ELF-1 (cell line): ENCODE measurements around the gene WDR20.

Source experiments
- DNase-seq: peaks from one replicate; pipeline ENCODE4 v3.0.0-alpha.2; 2016; ENCODE audit warnings: low read depth, low spot score

WDR20 gene

GRCh38 chr14:102219316-102219715, 79.6 kb downstream of the WDR20 start:
- no peak for DNase-seq

- DNase-seq: no peak
These were observed 80.3 kb downstream of the WDR20 start for GRCh38 chr14:102220031-102220430.

DNA sequence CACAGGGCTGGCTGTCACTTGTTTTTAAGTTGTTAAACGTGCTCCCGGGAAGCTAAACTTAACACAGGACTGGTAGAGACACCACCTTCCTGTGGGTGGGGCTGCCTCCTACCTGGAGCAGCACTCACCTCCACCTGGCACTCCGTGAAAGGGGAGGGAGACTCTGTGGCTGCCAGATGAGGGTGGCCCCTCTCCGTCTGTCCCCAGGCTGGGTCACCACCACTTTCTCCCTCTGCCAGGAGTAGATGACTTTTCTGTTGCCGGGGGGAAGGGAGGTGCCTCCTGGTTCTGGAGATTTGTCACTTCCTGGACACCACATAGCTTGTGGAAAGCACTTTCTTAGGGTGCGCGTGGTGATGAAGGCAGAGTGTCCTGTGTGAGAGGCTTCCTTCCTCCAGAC, 81.3 kb downstream of the WDR20 start:
- DNase-seq: no peak

GRCh38 chr14:102222009-102222575, 82.4 kb downstream of the WDR20 start:
- no peak for DNase-seq

DNA sequence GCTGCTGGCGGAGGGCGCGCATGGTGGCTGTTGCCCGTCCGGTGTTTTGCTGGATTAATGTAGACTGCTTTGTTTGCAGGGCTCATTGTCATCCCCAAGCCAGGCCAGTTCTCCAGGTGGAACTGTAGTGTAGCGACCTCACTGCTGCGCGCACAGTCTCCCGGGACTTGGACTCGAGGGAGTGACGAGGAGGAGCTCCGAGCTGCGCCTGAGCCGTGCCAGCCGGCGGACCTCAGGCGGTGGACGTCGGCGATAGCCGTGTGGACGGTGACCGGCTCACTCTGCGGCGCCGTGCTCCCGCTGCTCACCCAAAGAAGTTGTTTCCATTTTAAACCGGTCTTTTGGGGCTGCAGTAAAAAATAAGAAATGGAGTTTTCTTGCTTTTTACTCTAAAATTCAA, 83.1 kb downstream of the WDR20 start:
- no peak for DNase-seq

GRCh38 chr14:102223682-102224081, 84.0 kb downstream of the WDR20 start:
- no peak for DNase-seq

GRCh38 chr14:102225386-102225785, 85.7 kb downstream of the WDR20 start:
- DNase-seq: no peak

DNA sequence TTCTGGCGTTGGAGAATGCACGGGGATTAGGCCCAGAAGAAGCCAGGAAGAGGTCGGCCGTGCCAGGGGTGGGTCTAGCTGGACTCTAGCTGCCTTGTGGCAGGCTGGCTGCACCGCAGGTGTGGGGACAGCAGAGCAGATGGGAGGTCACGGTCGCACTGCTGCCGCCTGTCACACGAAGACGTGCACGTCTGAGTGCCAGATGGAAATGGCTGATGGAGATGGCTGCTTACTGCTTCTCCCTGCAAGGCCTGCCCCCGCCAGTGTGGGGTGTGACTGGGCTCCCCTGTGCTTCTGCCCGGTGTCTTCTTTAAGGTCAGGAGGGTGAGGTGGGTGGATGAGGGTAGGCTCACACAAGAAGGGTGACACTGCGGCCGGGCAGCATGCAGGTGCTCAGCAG, 86.2 kb downstream of the WDR20 start:
- DNase-seq: no peak

- DNase-seq: no peak
These were observed 86.8 kb downstream of the WDR20 start for GRCh38 chr14:102226356-102227125.

DNA sequence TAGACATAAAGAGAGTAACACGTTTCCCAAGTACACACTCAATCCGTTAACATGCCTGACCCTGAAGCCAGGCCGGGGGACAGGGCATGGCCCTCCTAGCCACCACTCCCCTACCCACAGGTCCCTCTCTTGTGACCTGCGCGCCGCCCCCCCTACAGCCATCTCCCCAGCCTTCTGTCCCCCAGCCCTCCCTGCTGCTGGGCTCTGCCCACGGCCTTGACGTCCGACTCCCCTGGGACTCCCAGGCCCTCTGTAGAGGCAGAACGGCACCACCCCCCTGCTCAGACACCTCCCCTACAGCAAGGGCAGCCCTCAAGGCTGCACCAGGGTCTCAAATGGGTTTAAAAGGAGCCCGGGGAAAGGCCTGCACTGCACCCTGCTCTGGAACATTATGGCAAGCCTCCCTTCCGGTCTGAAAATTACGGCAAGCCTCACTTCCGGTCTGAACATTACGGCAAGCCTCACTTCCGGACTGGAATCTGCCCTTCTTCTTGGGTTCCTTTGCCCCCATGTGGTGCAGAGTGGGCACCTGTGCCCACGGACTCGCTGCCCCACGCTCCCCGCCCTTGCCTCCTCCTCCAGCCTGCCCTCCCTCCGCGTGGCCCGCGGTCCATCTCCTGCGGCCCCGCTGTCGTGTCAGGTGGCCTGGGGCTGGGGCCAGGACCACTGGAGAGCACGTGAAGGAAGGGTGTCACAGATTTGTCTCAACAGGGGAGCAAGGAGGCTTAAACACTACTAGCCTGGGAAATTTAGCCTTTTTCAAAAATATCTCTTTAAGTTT, 87.7 kb downstream of the WDR20 start:
- no peak for DNase-seq

GRCh38 chr14:102229071-102229738, 89.5 kb downstream of the WDR20 start:
- no peak for DNase-seq

DNA sequence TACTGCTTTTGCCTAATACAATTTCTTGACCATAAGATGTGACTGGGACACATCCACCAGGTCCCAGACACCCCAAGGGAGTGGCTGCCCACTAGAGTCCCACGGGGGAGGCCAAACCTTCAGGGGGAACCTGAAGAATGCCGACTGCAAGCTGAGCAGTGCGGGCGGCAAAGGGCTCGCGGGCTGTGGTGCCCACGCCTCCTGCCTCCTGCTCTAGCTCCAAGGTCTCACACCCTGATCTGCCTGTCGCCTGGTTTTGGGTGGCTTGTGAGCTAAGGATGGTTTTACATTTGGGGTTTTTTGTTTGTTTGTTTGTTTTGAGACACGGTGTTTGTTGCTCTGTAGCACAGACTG, 90.0 kb downstream of the WDR20 start:
- no peak for DNase-seq

- DNase-seq: no peak
These were observed 90.9 kb downstream of the WDR20 start for GRCh38 chr14:102230481-102231210.

DNA sequence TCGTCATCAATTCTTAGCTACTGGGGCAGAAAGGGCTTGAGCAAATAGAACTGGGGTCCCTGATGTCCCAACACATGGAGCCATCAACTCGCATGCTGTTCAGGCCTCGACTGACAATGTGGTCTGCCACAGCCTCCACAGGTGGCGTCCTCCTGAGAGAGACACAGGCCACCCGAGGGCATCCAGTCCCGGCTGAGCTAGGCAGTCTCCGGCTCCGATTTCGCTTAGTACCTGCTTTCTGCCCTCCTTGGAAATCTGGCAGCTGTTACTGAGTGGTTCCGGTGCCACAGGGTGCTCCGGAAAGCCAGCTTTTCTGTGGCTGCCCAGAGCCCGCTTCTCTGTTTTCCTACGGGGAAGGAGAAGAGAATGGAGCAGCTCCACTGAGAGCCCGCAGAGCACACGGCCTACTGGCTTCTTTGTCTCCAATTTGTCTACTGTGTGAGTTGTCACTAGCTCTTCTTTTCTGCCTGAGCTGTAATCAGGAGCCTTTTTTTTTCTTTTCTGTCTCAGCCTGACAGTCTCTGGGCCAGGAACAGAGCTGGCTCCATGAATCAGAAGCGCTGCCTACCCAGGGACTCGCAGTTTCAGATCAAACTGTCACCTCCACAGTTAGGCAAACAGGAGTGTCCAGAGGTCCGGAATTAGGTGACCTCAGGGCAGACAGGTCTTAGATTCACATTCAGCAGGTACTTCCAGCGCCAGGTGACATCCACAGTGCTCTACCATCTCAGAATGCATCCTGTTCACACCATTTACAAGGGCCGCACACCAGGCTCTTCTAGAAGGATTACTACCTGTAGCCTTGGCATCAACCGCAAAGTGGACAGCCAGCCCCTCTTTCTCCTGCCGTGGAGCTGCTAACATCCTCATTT, 92.0 kb downstream of the WDR20 start:
- DNase-seq: no peak

DNA sequence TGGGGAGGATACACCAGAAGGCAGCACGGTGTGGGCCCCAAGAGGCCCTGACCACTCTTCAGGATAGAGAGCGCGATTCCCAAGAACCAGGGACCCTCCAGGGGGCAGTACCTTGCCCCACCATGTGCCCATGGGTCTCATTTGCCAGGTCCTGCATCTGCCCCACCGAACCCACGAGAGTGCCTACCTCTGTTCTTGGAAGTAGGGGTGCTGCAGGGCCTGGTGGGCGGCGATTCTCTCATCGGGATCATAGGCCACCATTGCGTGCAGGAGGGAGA, 92.6 kb downstream of the WDR20 start:
- DNase-seq: no peak

DNA sequence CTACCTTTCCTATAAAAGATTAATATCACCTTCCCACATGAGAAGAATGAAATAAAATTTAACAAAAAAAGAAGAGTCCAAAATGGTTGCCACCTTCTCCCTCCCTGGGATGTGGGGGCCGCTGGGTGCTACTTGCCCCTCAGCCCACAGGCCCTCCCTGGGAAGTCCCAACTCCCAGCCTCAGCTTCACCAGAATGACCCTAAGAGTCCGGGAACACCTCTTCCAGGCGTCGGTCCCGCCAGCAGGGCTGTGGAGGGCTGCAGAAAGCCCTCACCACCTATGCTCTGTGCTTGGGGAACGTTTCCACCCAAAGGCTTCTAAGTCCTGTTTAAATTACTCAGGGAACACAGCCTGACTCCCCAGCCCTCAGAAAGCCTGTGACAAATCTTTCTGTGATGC, 93.4 kb downstream of the WDR20 start:
- no peak for DNase-seq

- no peak for DNase-seq
These were observed 94.9 kb downstream of the WDR20 start for GRCh38 chr14:102234331-102235264.

DNA sequence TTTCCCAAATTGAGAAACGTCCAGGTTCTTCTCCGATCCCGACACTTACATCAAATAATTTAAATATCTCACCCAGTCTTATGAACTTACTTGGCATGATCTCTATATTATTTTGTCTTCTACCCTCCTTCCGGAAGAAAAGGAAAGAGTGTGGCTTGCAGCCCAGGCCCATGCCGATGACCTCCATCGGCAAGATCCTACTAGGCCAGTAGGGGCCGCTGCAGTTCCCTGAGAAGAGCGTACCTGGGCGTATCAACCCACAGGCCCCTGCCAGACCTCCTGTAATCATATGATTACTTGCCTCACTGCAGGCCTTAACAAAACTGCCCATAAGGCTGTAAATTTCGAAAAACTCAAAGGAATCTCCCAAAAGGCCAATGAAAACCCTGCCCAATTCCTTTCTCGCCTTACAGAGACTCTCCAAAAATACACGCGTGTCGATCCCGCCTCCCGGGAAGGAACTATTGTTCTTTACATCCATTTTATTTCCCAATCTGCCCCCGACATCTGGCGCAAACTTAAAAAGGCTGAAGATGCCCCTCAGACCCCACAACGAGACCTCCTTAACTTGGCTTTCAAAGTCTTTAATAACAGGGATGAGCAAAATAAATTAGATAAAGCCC, 95.7 kb downstream of the WDR20 start:
- DNase-seq: peak; percentile 85

DNA sequence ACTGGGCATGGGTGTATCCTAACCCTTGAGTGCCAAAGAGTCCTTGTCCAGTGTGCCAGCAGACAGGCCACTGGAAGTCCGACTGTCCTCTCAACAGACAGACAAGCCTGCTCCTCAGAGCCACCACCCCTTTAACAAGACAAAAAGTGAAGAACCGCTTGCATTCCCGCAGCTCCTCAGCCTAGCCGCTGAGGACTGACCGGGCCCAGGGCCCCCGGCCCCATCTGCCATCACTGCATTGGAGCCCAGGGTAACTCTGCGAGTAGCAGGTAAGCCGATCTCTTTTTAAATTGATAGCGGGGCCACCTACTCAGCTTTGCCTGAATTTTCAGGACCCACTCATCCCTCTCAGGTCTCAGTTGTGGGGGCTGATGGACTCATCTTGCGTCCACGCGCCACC, 96.3 kb downstream of the WDR20 start:
- DNase-seq: no peak
